SK-N-SH (cell line): ENCODE results near the gene JRKL. TPM values are rescaled to one million over a fixed set of nuclear protein-coding genes. Genes with fewer than 3 reads are reported as not detected.

ENCODE experiments used
- CTCF ChIA-PET: fragments of 300-600, 350-600 bp; formaldehyde crosslinking; extraction: SDS; loops from one replicate; lab custom pipeline; 2021; lab: Yijun Ruan, JAX
- POLR2A ChIA-PET: fragments of 350-600 bp; sonication (Branson Sonifier 250); formaldehyde crosslinking; extraction: SDS; loops from one replicate; lab custom pipeline; 2020; ENCODE audit warnings: antibody characterized with exemption, inconsistent platforms; lab: Yijun Ruan, JAX
- DNase-seq: peaks from one replicate; pipeline ENCODE4 v3.0.0; 2012
- H2AFZ ChIP-seq: fragments of 200-600 bp; sonication (generic); 2 replicates; pipeline ENCODE4 v1.8.1; 2016; ENCODE audit warnings: antibody characterized with exemption, mild to moderate bottlenecking, low read depth
- H3F3A ChIP-seq: fragments of 200-600 bp; sonication (generic); replicated peaks from 2 replicates; pipeline ENCODE3; 2016; ENCODE audit warnings: antibody characterized with exemption, mild to moderate bottlenecking; ENCODE audit not compliant: insufficient read depth
- H3K27ac ChIP-seq, 2 experiments: fragments of 200-500 bp in 1 of 2; fragments of 200-600 bp in 1 of 2; sonication (Bioruptor generic) in 1 of 2; sonication (generic), shearing (Covaris generic) in 1 of 2; 2 replicates each; pipeline versions ENCODE4 v1.5.1 to v1.6.1; 2014 to 2016; ENCODE audit warnings: low read depth in 2 of 2, inconsistent platforms in 1 of 2, low read length in 1 of 2, mild to moderate bottlenecking in 1 of 2, mixed read lengths in 1 of 2
- H3K27me3 ChIP-seq: fragments of 200-600 bp; sonication (generic), shearing (Covaris generic); 2 replicates; pipeline ENCODE4 v1.6.1; 2016; ENCODE audit warnings: mixed run types; ENCODE audit not compliant: insufficient read depth
- H3K36me3 ChIP-seq, 2 experiments: fragments of 200-500 bp in 1 of 2; fragments of 200-600 bp in 1 of 2; sonication (Bioruptor generic) in 1 of 2; sonication (generic) in 1 of 2; replicated peaks in 1 of 2; 2 replicates each; pipeline versions ENCODE3 to v1.5.1; 2014 to 2016; ENCODE audit warnings: low read length in 1 of 2, mild to moderate bottlenecking in 1 of 2; ENCODE audit not compliant: insufficient read depth in 2 of 2, control insufficient read depth in 1 of 2
- H3K4me1 ChIP-seq, 2 experiments: fragments of 200-500 bp in 1 of 2; fragments of 200-600 bp in 1 of 2; sonication (Bioruptor generic) in 1 of 2; sonication (generic), shearing (Covaris generic) in 1 of 2; 2 replicates each; pipeline versions ENCODE4 v1.5.1 to v1.6.1; 2014 to 2016; ENCODE audit warnings: low read depth in 1 of 2, low read length in 1 of 2, mixed run types in 1 of 2; ENCODE audit not compliant: insufficient read depth in 2 of 2, control insufficient read depth in 1 of 2
- H3K4me2 ChIP-seq: fragments of 200-600 bp; sonication (generic), shearing (Covaris generic); 2 replicates; pipeline ENCODE4 v1.6.1; 2017; ENCODE audit warnings: mixed run types
- H3K4me3 ChIP-seq, 2 experiments: fragments of 200-500 bp in 1 of 2; fragments of 200-600 bp in 1 of 2; sonication (Bioruptor generic) in 1 of 2; sonication (generic), shearing (Covaris generic) in 1 of 2; 2 replicates each; pipeline versions ENCODE4 v1.5.1 to v1.8.1; 2014 to 2016; ENCODE audit warnings: low read depth in 2 of 2, inconsistent platforms in 1 of 2, low read length in 1 of 2, mild to moderate bottlenecking in 1 of 2, mixed read lengths in 1 of 2, moderate library complexity in 1 of 2
- H3K79me2 ChIP-seq: fragments of 200-600 bp; sonication (generic); 2 replicates; pipeline ENCODE4 v1.8.1; 2017; ENCODE audit warnings: mild to moderate bottlenecking; ENCODE audit not compliant: insufficient read depth
- H3K9ac ChIP-seq: fragments of 200-600 bp; sonication (generic); 2 replicates; pipeline ENCODE4 v1.6.1; 2017; ENCODE audit warnings: mixed run types
- H3K9me2 ChIP-seq: fragments of 200-600 bp; sonication (generic); 2 replicates; pipeline ENCODE4 v1.6.1; 2017; ENCODE audit warnings: mixed run types
- H3K9me3 ChIP-seq: fragments of 200-600 bp; sonication (generic); 2 replicates; pipeline ENCODE4 v1.6.1; 2017; ENCODE audit warnings: mixed run types, mild to moderate bottlenecking, moderate library complexity
- H4K20me1 ChIP-seq: fragments of 200-600 bp; sonication (generic); 2 replicates; pipeline ENCODE4 v1.6.1; 2017; ENCODE audit warnings: mild to moderate bottlenecking, mixed run types; ENCODE audit not compliant: insufficient read depth
- EZH2phosphoT487 ChIP-seq: fragments of 200-600 bp; sonication (generic); IDR thresholded peaks from 2 replicates; pipeline ENCODE4 v1.6.1; 2017; ENCODE audit warnings: low read depth, mixed run types, mild to moderate bottlenecking, antibody characterized with exemption, moderate library complexity, borderline replicate concordance
- FOSL2 ChIP-seq: IDR thresholded peaks from 2 replicates; pipeline ENCODE4 v1.4.0; 2012; ENCODE audit warnings: low read depth, mild to moderate bottlenecking, moderate library complexity, borderline replicate concordance
- FOXJ3 ChIP-seq: sonication (generic); formaldehyde crosslinking; IDR thresholded peaks from 2 replicates; pipeline ENCODE4 v1.5.1; 2020; ENCODE audit warnings: mild to moderate bottlenecking, missing genetic modification reagents
- FOXM1 ChIP-seq: IDR thresholded peaks from 2 replicates; pipeline ENCODE4 v1.4.0; 2012; ENCODE audit warnings: low read depth, mild to moderate bottlenecking
- GATA2 ChIP-seq: sonication (generic); formaldehyde crosslinking; IDR thresholded peaks from 2 replicates; pipeline ENCODE4 v1.5.0; 2020; ENCODE audit warnings: mild to moderate bottlenecking, missing genetic modification reagents
- IRF3 ChIP-seq: fragments of 150-350 bp; IDR thresholded peaks from 2 replicates; pipeline ENCODE4 v1.6.1; 2016; ENCODE audit warnings: mild to moderate bottlenecking, low read depth, low read length
- MXI1 ChIP-seq: IDR thresholded peaks from 2 replicates; pipeline ENCODE4 v1.6.1; 2012; ENCODE audit warnings: mild to moderate bottlenecking, low read depth, low read length, improper control_type of control experiment
- SMC3 ChIP-seq: IDR thresholded peaks from 2 replicates; pipeline ENCODE4 v1.6.1; 2012; ENCODE audit warnings: low read depth, low read length, improper control_type of control experiment
- TCF12 ChIP-seq: IDR thresholded peaks from 2 replicates; pipeline ENCODE4 v1.4.0; 2012
- TEAD4 ChIP-seq: IDR thresholded peaks from 2 replicates; pipeline ENCODE4 v1.4.0; 2012; ENCODE audit warnings: mild to moderate bottlenecking, borderline replicate concordance; ENCODE audit not compliant: insufficient read depth
- WGBS: methylation state at CpG from one replicate; pipeline ENCODE4 v1.1.6; 2017; ENCODE audit warnings: low lambda C conversion rate; 5-methylcytosine and 5-hydroxymethylcytosine counted together
- polyA plus RNA-seq, 3 experiments: library from polyadenylated mRNA; depleted of rRNA; stranded (reverse); fragments of >200 nt; gene quantifications; 2 replicates each; pipeline ENCODE4 v1.2.3, GENCODE V29; 2012
- TF ChIP-seq, protein P1 (sequence below): IDR thresholded peaks from 2 replicates; pipeline ENCODE4 v1.6.1; 2012; ENCODE audit warnings: mild to moderate bottlenecking, low read depth, low read length, moderate library complexity
- TF ChIP-seq, protein P2 (sequence below): IDR thresholded peaks from 2 replicates; pipeline ENCODE4; 2012
- TF ChIP-seq, protein P3 (sequence below): fragments of 200-600 bp; sonication (generic); IDR thresholded peaks from 2 replicates; pipeline ENCODE4 v1.6.1; 2017; ENCODE audit warnings: antibody characterized with exemption, mild to moderate bottlenecking, moderate library complexity
- TF ChIP-seq, protein P4 (sequence below): IDR thresholded peaks from 2 replicates; pipeline ENCODE4 v1.4.0; 2012; ENCODE audit warnings: low read depth, borderline replicate concordance
- TF ChIP-seq, protein P5 (sequence below): fragments of 150-350 bp; IDR thresholded peaks from 2 replicates; pipeline ENCODE4 v1.6.1; 2017; ENCODE audit warnings: antibody characterized with exemption, low read length, low read depth, borderline replicate concordance

JRKL gene
- polyA plus RNA-seq, 1 of the 3 experiments (the other 2 are of a cell fraction) = 3.8 TPM

DNA sequence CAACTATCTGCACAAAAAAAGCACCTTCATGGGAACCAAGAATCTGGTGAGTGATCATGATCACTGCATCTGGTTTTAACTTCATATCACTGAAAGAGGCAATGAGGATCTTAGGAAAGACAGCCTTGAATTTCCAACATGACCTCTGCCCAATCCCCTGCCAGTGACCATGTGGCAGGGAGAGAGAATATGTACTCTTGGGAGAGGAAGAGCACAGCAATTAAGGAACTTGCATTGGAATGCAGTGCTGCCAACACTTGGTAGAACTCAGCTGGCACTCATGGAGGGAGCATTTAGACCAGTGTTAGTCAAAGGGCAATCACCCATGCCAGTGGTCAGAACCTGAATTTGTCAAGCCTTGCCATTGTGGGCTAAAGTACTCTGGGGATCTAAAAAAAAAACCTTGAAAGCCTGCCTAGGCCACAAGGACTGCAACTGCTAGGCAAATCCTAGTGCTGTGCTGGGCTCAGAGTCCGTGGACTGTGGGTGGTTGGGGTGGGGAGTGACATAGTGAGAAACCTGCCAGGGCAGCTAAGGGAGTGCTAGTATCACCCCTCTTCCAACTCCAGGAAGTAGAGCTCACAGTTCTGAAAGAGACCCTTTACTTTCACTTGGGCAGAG, 23.1 kb downstream of the JRKL start:
- no peaks in the 10 kb centered on the region for H3K36me3 ChIP-seq
- H3K4me1 ChIP-seq = no peaks in the 10 kb centered on the region
- H3K4me3 ChIP-seq = no peak overlapping the region
- TF ChIP-seq GATA2 (CRISPR knock-in tag) = no peak
- no peak for TF ChIP-seq SMC3
- TF ChIP-seq, protein P1, sequence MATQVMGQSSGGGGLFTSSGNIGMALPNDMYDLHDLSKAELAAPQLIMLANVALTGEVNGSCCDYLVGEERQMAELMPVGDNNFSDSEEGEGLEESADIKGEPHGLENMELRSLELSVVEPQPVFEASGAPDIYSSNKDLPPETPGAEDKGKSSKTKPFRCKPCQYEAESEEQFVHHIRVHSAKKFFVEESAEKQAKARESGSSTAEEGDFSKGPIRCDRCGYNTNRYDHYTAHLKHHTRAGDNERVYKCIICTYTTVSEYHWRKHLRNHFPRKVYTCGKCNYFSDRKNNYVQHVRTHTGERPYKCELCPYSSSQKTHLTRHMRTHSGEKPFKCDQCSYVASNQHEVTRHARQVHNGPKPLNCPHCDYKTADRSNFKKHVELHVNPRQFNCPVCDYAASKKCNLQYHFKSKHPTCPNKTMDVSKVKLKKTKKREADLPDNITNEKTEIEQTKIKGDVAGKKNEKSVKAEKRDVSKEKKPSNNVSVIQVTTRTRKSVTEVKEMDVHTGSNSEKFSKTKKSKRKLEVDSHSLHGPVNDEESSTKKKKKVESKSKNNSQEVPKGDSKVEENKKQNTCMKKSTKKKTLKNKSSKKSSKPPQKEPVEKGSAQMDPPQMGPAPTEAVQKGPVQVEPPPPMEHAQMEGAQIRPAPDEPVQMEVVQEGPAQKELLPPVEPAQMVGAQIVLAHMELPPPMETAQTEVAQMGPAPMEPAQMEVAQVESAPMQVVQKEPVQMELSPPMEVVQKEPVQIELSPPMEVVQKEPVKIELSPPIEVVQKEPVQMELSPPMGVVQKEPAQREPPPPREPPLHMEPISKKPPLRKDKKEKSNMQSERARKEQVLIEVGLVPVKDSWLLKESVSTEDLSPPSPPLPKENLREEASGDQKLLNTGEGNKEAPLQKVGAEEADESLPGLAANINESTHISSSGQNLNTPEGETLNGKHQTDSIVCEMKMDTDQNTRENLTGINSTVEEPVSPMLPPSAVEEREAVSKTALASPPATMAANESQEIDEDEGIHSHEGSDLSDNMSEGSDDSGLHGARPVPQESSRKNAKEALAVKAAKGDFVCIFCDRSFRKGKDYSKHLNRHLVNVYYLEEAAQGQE = no peak
- TF ChIP-seq TEAD4 = no peak
- no peak for TF ChIP-seq EZH2phosphoT487
- no peak for TF ChIP-seq TCF12
- no peak for TF ChIP-seq MXI1
- TF ChIP-seq, protein P2, sequence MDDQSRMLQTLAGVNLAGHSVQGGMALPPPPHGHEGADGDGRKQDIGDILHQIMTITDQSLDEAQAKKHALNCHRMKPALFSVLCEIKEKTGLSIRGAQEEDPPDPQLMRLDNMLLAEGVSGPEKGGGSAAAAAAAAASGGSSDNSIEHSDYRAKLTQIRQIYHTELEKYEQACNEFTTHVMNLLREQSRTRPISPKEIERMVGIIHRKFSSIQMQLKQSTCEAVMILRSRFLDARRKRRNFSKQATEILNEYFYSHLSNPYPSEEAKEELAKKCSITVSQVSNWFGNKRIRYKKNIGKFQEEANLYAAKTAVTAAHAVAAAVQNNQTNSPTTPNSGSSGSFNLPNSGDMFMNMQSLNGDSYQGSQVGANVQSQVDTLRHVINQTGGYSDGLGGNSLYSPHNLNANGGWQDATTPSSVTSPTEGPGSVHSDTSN = no peak
- TF ChIP-seq FOSL2 = no peak
- TF ChIP-seq, protein P3, sequence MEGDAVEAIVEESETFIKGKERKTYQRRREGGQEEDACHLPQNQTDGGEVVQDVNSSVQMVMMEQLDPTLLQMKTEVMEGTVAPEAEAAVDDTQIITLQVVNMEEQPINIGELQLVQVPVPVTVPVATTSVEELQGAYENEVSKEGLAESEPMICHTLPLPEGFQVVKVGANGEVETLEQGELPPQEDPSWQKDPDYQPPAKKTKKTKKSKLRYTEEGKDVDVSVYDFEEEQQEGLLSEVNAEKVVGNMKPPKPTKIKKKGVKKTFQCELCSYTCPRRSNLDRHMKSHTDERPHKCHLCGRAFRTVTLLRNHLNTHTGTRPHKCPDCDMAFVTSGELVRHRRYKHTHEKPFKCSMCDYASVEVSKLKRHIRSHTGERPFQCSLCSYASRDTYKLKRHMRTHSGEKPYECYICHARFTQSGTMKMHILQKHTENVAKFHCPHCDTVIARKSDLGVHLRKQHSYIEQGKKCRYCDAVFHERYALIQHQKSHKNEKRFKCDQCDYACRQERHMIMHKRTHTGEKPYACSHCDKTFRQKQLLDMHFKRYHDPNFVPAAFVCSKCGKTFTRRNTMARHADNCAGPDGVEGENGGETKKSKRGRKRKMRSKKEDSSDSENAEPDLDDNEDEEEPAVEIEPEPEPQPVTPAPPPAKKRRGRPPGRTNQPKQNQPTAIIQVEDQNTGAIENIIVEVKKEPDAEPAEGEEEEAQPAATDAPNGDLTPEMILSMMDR = no peak
- no peak for TF ChIP-seq FOXM1
- TF ChIP-seq, protein P4, sequence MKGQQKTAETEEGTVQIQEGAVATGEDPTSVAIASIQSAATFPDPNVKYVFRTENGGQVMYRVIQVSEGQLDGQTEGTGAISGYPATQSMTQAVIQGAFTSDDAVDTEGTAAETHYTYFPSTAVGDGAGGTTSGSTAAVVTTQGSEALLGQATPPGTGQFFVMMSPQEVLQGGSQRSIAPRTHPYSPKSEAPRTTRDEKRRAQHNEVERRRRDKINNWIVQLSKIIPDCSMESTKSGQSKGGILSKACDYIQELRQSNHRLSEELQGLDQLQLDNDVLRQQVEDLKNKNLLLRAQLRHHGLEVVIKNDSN = no peak
- TF ChIP-seq, protein P5, sequence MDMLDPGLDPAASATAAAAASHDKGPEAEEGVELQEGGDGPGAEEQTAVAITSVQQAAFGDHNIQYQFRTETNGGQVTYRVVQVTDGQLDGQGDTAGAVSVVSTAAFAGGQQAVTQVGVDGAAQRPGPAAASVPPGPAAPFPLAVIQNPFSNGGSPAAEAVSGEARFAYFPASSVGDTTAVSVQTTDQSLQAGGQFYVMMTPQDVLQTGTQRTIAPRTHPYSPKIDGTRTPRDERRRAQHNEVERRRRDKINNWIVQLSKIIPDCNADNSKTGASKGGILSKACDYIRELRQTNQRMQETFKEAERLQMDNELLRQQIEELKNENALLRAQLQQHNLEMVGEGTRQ = no peak
- no peak for TF ChIP-seq FOXJ3 (CRISPR knock-in tag)
- no peak for TF ChIP-seq IRF3
- no peak for DNase-seq
- ChIA-PET POLR2A (no interaction called here), CTCF (interaction anchor here (1.0 to 2.2 kb wide), 2 partner anchors 13 to 19 kb away, joined by 3 to 6 read pairs; no protein-coding TSS in a partner anchor)
- WGBS = 67% methylated on average over 1 of the region's 1 CpG
- H3K79me2 ChIP-seq = no peaks in the 10 kb centered on the region
- H3K9me3 ChIP-seq = no peaks in the 10 kb centered on the region
- H3K9me2 ChIP-seq = no peaks in the 10 kb centered on the region
- H4K20me1 ChIP-seq = no peaks in the 10 kb centered on the region
- no peak overlapping the region for H2AFZ ChIP-seq
- H3K27ac ChIP-seq = no peak overlapping the region
- no peak overlapping the region for H3K9ac ChIP-seq
- H3F3A ChIP-seq = no peaks in the 10 kb centered on the region
- H3K4me2 ChIP-seq = no peak overlapping the region
- H3K27me3 ChIP-seq = no peaks in the 10 kb centered on the region; the same call in 1 of the 2 replicates
